Measurements from ENCODE around the gene MYLK.
"Not testable (repeated sequence)": the region's sequence is repeated elsewhere in the genome, so short reads cannot be mapped to it uniquely, and the experiment has no call there.

Gene MYLK

GRCh38 chr3:123720638-123721037 is 163.5 kb downstream of the MYLK start:
- H3K27me3 ChIP-seq (ENCODE audit: insufficient read depth, poor library complexity, severe bottlenecking): no peaks in the 10 kb centered on the region
- H3K27ac ChIP-seq (ENCODE audit: poor library complexity, severe bottlenecking): no peak overlapping the region
- no peaks in the 10 kb centered on the region for H3K9me3 ChIP-seq (ENCODE audit: severe bottlenecking)
- no peak for ATAC-seq (ENCODE audit: low read depth)
- TF ChIP-seq CTCF (IDR thresholded peaks at IDR 0.05; ENCODE audit: poor library complexity, severe bottlenecking): no peak
- H3K4me1 ChIP-seq (ENCODE audit: insufficient read depth, poor library complexity, severe bottlenecking): no peaks in the 10 kb centered on the region
- no peaks in the 10 kb centered on the region for H3K36me3 ChIP-seq (ENCODE audit: low read depth)
- no peak overlapping the region for H3K4me3 ChIP-seq (ENCODE audit: severe bottlenecking)
- no peak for DNase-seq (ENCODE audit: low spot score)

GRCh38 chr3:123719862-123720453 is 164.2 kb downstream of the MYLK start:
- no peak for DNase-seq (ENCODE audit: low spot score)
- H3K4me3 ChIP-seq (ENCODE audit: severe bottlenecking): no peak overlapping the region
- H3K27ac ChIP-seq (ENCODE audit: poor library complexity, severe bottlenecking): no peak overlapping the region
- no peaks in the 10 kb centered on the region for H3K36me3 ChIP-seq (ENCODE audit: low read depth)
- H3K27me3 ChIP-seq (ENCODE audit: insufficient read depth, poor library complexity, severe bottlenecking): no peaks in the 10 kb centered on the region
- no peak for ATAC-seq (ENCODE audit: low read depth)
- TF ChIP-seq CTCF (IDR thresholded peaks at IDR 0.05; ENCODE audit: poor library complexity, severe bottlenecking): no peak
- H3K4me1 ChIP-seq (ENCODE audit: insufficient read depth, poor library complexity, severe bottlenecking): no peaks in the 10 kb centered on the region
- no peaks in the 10 kb centered on the region for H3K9me3 ChIP-seq (ENCODE audit: severe bottlenecking)

- not testable (repeated sequence) for H3K27me3 ChIP-seq (ENCODE audit: insufficient read depth, poor library complexity, severe bottlenecking); H3K4me1 ChIP-seq (ENCODE audit: insufficient read depth, poor library complexity, severe bottlenecking); H3K27ac ChIP-seq (ENCODE audit: poor library complexity, severe bottlenecking); H3K4me3 ChIP-seq (ENCODE audit: severe bottlenecking); DNase-seq (ENCODE audit: low spot score); H3K36me3 ChIP-seq (ENCODE audit: low read depth); H3K9me3 ChIP-seq (ENCODE audit: severe bottlenecking)
- peak; percentile 66 for TF ChIP-seq CTCF (IDR thresholded peaks at IDR 0.05; ENCODE audit: poor library complexity, severe bottlenecking)
- peak; percentile 73 for ATAC-seq (ENCODE audit: low read depth)
These were observed 164.9 kb downstream of the MYLK start for GRCh38 chr3:123719061-123719756.

- no peaks in the 10 kb centered on the region for H3K9me3 ChIP-seq (ENCODE audit: severe bottlenecking)
- H3K4me1 ChIP-seq (ENCODE audit: insufficient read depth, poor library complexity, severe bottlenecking): no peaks in the 10 kb centered on the region
- H3K27me3 ChIP-seq (ENCODE audit: insufficient read depth, poor library complexity, severe bottlenecking): no peaks in the 10 kb centered on the region
- TF ChIP-seq CTCF (IDR thresholded peaks at IDR 0.05; ENCODE audit: poor library complexity, severe bottlenecking): no peak
- H3K27ac ChIP-seq (ENCODE audit: poor library complexity, severe bottlenecking): no peak overlapping the region
- DNase-seq (ENCODE audit: low spot score) (no peak), ATAC-seq (ENCODE audit: low read depth) (no peak)
- H3K4me3 ChIP-seq (ENCODE audit: severe bottlenecking): no peak overlapping the region
- no peaks in the 10 kb centered on the region for H3K36me3 ChIP-seq (ENCODE audit: low read depth)
These were observed 166.0 kb downstream of the MYLK start for GRCh38 chr3:123718108-123718507.

- not testable (repeated sequence) for ATAC-seq (ENCODE audit: low read depth); H3K4me3 ChIP-seq (ENCODE audit: severe bottlenecking); H3K4me1 ChIP-seq (ENCODE audit: insufficient read depth, poor library complexity, severe bottlenecking); H3K27me3 ChIP-seq (ENCODE audit: insufficient read depth, poor library complexity, severe bottlenecking); H3K36me3 ChIP-seq (ENCODE audit: low read depth); H3K9me3 ChIP-seq (ENCODE audit: severe bottlenecking); DNase-seq (ENCODE audit: low spot score); H3K27ac ChIP-seq (ENCODE audit: poor library complexity, severe bottlenecking)
These were observed 166.7 kb downstream of the MYLK start for GRCh38 chr3:123717451-123717850.

Data from RWPE2 (cell line).